ENCODE results near the gene SELENOS.

DNA sequence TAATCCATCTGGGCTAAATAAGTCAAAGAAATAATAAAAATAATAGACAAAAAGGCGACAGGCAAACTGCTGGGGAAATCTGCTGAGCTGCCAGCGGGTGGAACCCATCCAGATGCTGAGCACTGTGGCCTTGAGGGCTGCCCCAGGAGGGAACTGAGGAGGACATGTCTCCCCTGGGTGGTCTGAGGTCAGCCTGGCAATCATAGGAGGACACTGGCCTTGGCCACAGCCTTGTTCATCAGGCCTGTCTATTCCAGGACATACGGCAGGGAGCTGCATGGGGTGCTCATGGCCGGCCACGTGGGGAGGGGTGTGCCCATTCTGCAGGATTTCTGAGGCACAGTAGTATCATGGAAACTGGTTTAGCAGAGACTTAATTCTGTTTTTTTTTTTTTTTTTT lies 39.2 kb upstream of the SELENOS start:
- TF ChIP-seq, protein P1, sequence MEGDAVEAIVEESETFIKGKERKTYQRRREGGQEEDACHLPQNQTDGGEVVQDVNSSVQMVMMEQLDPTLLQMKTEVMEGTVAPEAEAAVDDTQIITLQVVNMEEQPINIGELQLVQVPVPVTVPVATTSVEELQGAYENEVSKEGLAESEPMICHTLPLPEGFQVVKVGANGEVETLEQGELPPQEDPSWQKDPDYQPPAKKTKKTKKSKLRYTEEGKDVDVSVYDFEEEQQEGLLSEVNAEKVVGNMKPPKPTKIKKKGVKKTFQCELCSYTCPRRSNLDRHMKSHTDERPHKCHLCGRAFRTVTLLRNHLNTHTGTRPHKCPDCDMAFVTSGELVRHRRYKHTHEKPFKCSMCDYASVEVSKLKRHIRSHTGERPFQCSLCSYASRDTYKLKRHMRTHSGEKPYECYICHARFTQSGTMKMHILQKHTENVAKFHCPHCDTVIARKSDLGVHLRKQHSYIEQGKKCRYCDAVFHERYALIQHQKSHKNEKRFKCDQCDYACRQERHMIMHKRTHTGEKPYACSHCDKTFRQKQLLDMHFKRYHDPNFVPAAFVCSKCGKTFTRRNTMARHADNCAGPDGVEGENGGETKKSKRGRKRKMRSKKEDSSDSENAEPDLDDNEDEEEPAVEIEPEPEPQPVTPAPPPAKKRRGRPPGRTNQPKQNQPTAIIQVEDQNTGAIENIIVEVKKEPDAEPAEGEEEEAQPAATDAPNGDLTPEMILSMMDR (IDR thresholded peaks at IDR 0.05) = no peak
- no peak for TF ChIP-seq POLR2A (IDR thresholded peaks at IDR 0.05)

All from heart left ventricle (tissue), 13 donors.